ENCODE data around the gene ATP2A1.
A peak's percentile ranks its signal among the peaks of the same experiment; 100 is the strongest.
"Not testable (repeated sequence)": the region's sequence is repeated elsewhere in the genome, so short reads cannot be mapped to it uniquely, and the experiment has no call there.

Gene ATP2A1

DNA sequence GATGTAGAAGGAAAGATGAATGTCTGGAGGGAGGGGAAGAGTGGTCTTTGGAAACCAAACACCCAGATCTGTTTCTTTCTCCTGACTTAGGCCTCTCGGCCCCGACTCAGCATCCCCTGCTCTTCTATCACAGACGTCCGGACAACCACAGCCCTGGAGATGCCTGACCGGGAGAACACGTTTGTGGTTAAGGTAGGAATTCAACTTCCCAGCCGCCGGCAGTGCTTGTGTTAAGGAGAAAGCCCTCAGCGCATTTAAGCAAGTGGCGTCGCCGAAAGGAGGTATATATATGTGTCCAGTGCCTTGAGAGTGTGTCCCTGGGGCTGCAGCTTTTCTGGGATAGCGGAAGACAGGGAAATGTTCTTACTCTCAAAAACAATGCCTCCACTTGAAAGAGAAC, 11.0 kb upstream of the ATP2A1 start:
- no peak overlapping the region for H3K4me3 ChIP-seq (replicated peaks in 1 of 2; ENCODE audit: low read depth in 2 of 2, low read length in 2 of 2)
- no peak for DNase-seq (ENCODE audit: low read depth in 2 of 2)
- TF ChIP-seq, protein P1, sequence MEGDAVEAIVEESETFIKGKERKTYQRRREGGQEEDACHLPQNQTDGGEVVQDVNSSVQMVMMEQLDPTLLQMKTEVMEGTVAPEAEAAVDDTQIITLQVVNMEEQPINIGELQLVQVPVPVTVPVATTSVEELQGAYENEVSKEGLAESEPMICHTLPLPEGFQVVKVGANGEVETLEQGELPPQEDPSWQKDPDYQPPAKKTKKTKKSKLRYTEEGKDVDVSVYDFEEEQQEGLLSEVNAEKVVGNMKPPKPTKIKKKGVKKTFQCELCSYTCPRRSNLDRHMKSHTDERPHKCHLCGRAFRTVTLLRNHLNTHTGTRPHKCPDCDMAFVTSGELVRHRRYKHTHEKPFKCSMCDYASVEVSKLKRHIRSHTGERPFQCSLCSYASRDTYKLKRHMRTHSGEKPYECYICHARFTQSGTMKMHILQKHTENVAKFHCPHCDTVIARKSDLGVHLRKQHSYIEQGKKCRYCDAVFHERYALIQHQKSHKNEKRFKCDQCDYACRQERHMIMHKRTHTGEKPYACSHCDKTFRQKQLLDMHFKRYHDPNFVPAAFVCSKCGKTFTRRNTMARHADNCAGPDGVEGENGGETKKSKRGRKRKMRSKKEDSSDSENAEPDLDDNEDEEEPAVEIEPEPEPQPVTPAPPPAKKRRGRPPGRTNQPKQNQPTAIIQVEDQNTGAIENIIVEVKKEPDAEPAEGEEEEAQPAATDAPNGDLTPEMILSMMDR (IDR thresholded peaks at IDR 0.05; ENCODE audit: low read depth, low read length), result no peak

DNA sequence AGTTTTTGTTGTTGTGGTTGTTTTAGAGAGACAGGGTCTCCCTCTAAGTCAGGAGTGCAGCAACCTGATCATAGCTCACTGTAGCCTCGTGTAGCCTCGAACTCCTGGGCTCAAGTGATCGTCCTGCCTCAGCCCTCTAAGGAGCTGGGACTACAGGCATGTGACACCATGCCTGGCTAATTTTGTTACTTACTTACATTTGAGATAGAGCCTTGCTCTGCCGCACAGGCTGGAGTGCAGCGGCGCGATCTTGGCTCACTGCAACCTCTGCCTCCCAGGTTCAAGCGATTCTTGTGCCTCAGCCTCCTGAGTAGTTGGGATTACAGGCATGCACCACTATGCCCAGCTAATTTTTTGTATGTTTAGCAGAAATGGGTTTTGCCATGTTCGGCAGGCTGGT, 10.6 kb upstream of the ATP2A1 start:
- not testable (repeated sequence) for H3K4me3 ChIP-seq (replicated peaks in 1 of 2; ENCODE audit: low read depth in 2 of 2, low read length in 2 of 2); DNase-seq (ENCODE audit: low read depth in 2 of 2)

DNA sequence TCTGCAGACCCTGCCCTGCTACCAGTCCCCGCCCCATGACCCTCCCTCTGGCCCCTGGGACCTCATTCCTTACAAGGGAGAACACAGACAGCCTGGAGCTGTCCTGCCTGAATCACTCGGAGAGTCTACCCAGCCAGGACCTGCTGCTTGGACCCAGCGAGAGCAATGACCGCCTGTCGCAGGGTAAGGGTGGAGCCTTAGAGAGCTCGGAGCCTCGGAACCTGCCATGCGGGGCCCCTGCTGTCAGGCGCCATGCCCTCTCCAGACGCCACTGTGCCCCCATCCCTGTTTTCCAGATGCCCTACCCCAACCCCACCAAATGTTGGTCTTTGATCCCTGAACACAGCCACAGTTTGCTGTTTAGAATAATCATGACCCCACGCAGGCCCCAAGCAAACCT, 9.1 kb upstream of the ATP2A1 start:
- TF ChIP-seq, protein P1 (IDR thresholded peaks at IDR 0.05; ENCODE audit: low read depth, low read length), result no peak
- no peak for DNase-seq (ENCODE audit: low read depth in 2 of 2)
- no peak overlapping the region for H3K4me3 ChIP-seq (replicated peaks in 1 of 2; ENCODE audit: low read depth in 2 of 2, low read length in 2 of 2)

DNA sequence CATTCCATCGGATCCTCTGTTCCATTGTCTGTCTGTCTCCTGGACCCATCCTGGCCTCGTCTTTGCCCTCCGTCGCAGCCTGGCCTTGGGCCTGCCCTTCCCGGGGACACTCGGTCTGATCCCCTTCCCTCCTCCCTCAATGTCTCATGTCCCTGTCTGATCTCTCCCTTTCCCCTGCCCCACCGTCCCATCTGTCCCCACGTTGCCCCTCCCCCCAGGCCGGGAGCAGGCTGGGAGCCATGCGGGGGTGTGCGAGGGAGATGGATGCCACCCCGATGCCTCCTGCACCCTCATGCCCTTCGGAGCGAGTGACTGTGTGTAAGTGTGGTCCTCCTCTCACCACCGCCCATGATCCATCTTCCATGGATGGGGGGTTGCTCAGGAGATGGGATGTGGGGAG, 5.3 kb upstream of the ATP2A1 start:
- no peak for DNase-seq (ENCODE audit: low read depth in 2 of 2)
- TF ChIP-seq, protein P1 (IDR thresholded peaks at IDR 0.05; ENCODE audit: low read depth, low read length), result no peak
- no peak overlapping the region for H3K4me3 ChIP-seq (replicated peaks in 1 of 2; ENCODE audit: low read depth in 2 of 2, low read length in 2 of 2)

DNA sequence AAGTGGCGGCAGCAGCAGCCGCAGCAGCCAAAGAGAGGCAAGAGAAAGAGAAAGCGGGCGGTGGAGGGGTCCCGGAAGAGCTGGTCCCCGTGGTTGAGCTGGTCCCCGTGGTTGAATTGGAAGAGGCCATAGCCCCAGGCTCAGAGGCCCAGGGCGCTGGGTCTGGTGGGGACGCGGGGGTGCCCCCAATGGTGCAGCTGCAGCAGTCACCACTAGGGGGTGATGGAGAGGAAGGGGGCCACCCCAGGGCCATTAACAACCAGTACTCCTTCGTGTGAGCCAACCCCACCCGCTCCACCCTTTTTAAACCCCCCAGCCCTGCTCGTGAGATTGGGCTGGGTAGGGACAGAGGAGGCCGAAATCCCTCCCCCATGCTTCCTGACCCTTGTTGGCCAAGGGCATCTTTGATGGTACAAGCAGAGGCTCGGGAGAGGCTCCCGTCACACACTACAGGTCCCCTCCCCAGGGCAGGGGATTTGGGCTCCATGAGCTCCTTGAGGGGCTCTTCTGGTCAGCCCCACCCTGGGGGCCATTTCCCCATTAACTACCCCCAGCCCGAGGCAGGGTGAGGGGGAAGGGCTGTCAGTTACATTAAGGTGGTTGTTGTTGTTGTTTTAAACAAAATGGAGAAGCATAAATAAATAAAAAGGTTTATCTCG, 4.6 kb upstream of the ATP2A1 start:
- peak in 1 of 2 donors; percentile 21 for DNase-seq (ENCODE audit: low read depth in 2 of 2)
- TF ChIP-seq, protein P1 (IDR thresholded peaks at IDR 0.05; ENCODE audit: low read depth, low read length), result peak; percentile 83
- no peak overlapping the region for H3K4me3 ChIP-seq (replicated peaks in 1 of 2; ENCODE audit: low read depth in 2 of 2, low read length in 2 of 2)

DNA sequence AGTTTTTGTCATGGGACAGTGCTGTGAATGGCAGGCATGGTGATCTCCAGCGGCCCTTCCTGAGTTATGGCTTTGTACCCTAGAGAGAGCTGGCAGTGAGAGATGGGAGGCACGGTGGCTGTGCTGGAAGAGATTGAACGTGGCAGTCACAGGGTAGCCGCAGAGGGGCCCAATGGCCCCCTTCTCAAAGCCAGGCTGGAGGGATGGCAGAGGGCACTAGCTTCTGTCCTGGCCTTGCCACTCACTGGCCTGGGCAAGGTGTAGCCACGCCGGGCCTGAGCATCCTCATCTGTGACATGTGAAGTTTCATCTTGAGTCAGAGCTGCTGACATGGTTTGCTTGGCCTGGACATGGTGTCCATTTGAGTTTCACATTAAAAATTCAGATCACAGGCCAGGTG, 3.9 kb upstream of the ATP2A1 start:
- TF ChIP-seq, protein P1 (IDR thresholded peaks at IDR 0.05; ENCODE audit: low read depth, low read length), result no peak
- no peak overlapping the region for H3K4me3 ChIP-seq (replicated peaks in 1 of 2; ENCODE audit: low read depth in 2 of 2, low read length in 2 of 2)

DNA sequence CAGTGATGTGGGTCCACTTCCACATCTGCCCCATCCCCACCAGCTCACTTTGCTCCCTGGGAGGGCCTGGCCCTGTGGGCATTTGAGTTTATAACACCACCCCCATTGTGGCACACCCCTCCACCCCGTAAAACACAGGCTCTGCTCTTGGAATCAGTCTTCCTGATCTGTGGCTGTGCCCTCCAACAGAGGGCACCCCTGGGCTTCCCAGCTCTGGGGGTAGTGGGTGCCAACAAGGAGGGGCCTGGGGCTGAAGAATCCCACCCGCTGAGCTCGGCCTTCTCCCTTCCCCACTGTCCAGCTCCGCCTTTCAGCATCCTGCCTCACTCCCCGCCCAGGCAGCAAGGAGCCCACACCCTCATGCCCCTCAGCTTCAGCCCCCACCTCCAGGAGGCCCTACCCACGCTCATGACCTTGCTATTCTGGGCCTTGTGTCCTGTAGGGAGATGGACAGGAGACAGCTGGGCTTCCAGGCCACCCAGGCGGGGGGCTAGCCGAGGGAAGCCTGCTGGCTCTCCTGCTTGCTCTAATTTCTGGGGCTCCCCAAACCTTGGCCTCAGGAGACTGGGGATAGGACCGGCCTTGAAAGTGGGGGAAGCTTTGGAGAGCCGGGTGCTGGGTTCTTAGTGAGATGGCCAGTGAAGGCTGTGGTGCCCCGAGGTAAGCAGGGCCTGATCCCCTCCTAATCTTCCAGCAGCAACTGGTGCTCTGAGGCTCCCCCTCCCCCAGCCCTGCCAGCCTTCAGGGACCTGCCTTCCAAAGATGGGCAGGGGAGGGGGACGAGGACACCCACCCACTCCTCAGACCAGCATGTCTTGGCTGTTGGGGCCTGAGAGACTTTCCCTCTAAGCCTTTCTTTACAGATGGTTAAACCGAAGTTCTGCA, 2.9 kb upstream of the ATP2A1 start:
- no peak overlapping the region for H3K4me3 ChIP-seq (replicated peaks in 1 of 2; ENCODE audit: low read depth in 2 of 2, low read length in 2 of 2)
- TF ChIP-seq, protein P1 (IDR thresholded peaks at IDR 0.05; ENCODE audit: low read depth, low read length), result no peak
- DNase-seq (ENCODE audit: low read depth in 2 of 2), result no peak

More for the DNA sequence above, 3.9 kb upstream of the ATP2A1 start:
- no peak for DNase-seq (ENCODE audit: low read depth in 2 of 2)
